Activated CD4-positive, alpha-beta T cell treated with anti-CD3 and anti-CD28 coated beads, Interleukin-2, amount 50 U/mL, for 16 hours (primary cell): ENCODE measurements around the gene MAML2.

ENCODE experiments used
- DNase-seq: peaks from one replicate; pipeline ENCODE4 v3.0.0-alpha.2; 2020

MAML2 gene

DNA sequence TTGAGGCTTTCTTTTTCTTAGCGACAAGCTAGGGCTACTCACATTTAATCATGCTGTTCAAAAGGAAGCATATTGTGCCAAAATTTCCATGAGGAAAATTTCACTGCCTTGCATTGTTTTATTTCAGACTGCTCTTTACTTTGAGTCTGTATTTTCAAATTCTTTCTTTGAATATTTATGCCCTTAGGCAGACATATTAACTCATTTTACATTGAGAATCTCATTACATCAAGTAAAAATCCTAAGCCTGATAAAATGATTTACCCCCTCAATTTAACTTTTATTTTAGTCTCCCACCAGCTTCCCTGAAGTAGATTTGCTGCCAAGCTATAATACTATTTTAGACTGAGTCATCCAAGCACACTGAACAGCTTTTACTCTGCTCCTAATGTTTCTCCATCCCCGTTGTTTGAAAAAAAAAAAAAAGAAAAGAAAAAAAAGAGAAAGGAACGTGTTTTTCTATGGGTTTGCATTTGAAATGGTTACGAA, 229.8 kb downstream of the MAML2 start:
- DNase-seq = no peak

DNA sequence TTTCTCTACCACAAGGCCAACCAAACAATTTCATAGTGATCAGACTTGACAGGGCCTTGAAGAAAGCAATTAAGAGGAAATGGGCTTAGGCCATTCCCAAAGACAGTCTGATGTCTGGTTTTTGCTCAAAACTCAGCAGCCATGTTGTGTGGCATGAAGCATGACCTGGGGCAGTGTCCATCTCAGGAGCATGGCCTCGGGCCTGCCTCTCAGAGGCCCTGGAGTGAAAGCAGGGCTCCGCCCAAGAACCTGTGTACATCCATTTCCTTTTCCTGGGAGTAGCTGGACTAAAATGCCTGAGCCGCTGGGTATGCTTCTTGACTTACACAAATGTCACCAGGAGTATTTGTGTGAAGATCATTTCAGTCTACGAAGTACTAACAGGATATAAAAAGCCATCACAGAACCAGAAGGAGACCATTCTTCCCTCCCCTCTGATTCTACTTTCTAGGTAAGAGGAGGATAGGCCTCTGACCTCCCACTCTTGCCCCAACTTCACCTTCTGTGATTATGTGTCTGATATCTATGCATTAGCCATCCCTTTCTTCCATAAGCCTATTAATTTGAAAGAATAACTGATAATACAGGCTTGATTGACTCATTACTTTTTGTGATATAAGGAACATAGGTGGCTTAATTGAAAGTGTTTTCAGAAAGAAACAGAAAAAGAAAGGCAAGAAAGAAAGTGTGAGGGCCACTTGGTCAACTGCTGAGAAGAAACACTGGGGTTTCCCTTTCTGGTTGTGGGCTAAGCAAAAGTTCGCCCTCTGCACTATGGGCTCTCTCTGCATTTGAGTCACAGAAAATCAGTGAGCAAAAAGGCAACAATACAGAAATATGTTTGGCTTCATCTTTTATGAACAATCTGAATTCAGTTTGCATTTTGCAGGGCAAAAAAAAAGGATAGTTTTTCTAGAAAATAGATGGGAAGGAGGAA, 230.5 kb downstream of the MAML2 start:
- peak; percentile 70 for DNase-seq

DNA sequence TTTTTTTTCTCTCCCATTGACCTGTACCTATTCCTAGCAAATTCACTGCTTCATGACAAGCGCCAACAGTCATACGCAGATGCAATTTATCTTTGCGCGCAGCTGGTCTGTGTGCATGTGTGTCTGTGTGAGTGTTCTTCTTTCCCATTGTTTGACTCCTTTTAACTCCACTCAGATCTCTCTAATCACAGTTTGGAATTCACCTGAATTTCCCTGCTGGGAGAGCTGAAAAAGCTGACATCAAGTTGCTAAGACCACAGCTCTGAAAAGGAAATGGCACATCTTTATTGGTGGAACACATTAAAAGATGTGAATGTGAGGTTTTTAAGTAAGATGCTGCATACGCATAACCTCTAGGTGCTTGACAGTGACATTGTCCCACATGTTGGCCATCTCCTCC, 231.7 kb downstream of the MAML2 start:
- DNase-seq = no peak

DNA sequence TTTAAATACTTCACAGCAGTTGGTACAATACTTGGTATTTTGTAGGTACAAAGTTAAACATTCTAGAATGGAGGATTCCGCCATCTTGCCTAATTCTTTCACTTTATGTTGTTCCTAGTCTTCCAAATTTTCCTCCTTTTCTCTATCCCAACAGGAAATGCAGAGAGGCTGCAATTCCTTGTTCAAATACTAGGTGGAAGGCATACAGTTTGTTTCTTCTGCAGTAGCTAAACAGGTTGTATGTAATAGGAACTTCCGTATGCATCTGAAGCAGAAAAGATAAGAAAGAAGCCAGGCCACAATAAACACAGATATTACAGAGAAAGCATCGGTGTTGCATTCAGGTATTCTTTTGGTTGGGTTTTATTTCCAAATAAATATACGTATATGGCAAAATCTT, 232.7 kb downstream of the MAML2 start:
- DNase-seq = no peak

DNA sequence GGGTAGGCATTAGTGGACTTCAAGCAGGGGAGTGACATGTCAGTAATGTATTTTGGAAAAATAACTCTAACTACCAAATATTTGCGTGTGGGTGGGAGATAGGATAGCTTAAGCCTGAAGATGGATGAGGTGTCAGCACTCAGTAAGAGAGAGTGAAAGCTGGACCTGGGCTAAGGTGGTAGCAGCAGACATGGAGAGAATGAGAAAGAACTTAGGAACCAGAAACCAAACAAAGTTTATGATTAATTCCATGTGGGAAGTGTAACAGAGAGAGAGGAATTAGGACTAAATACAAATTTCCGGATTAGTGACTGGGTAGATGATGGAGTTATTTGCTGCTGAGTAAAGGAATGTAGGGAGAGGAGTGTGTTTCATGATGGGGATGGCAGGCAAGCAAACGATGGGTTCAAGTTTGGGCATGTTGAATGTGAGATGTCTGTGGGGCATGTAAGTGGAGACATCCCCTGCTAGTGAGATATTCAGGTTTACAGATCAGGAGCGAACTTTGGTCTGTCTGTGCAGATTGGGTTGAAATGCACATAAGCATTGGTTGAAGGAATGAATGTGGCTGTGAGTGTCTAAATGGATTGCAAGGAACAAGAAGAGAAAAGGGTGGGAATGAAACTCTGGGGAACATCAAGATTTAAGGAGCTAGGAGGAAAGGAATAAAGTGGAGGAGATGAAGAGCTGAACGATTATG, 233.5 kb downstream of the MAML2 start:
- DNase-seq = no peak

DNA sequence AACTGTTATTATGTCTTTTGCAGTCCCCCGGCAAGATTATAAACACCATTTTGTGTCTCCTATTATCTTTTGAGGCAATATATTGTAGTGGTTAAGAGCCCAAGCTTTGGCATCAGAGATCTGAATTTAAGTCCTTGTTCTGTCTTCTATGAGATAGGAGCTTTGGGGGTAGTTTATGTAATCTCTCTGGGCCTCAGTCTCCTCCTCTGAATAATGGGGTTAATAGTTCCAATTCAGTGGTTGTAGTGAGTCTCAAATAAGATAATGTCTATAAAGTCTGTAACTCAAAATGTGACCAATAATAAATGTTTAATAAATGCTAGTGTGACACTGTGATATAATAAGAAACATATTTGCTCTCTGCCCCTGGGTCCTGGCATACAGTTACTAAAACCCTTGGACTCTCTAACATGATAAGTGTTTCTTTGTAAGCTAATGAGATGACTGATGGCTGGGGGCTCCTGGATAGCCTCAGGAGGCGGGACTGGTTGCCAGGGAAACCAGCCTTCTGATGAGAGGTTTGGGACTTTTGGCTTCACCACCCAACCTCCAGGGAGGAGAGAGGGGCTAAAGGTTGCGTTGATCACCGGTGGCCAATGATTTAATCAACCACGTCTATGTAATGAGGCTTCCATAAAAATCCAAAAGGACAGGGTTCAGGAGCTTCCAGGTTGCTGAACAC, 235.7 kb downstream of the MAML2 start:
- DNase-seq = no peak

DNA sequence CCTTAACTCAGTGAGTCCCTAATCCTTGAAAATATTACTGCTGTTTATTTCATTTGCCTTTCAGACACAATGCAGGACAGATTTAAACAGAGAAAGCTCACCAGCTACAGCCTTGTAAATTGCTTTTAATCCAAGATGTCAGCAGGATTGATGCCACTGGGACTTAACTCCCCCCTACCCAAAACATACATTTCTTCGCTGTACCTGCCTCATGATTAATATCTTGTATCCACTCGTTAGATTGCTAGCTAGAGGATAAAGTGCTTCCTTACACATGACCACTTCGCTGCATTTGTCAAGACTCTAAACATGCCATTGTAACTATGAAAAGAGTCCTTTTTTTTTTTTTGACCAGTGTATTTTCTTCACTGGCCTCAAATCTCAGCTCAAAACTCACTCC, 236.3 kb downstream of the MAML2 start:
- DNase-seq = no peak

DNA sequence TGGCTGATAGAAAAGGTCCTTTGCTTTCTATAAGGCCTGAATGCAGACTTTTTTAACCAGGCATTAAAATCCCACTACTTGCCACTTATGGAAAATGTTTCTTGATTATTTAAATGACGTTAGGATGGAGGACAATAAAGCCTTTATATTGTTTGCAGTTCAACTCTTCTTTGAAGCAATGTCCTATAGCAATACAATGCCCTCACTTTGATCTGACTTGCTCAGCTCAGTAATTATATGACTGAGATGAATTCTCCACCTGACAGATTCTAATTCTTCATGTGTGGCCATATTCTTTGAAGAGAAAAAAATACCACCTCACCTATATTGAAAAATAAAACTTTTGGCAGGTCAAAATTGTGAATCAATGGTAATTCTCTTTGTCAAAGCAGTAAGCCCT, 237.1 kb downstream of the MAML2 start:
- DNase-seq = no peak

DNA sequence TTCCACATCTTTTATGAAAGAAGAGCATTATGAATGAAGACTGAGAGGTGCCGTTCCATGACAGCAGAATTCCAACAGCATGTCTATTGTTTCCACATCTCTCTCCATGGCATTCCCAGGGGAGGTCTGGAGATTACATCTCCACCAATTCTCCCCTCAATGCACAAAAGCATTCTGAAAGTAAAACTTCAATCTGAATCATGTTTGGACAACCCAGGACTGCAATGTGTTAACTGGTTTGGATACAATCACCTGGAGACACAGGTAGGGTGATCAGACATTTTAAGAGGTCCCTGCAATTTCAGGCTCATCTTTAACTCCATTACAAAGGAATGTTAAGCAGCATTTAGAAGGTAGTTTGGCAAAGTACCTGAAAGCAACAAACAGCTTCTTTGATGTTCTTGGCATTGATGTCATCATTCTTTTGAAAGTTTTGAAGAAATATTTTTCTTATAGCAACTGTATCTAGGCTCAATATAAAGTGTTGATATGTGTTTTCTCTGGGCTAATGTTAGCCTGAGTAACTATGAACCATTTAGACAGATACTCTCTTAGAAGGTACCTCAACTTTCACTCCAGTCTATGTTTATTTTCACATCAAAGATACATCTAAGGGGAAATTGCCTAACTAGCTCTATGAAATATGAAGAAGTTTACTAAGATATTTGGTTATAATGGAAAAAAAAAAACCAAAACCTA, 237.6 kb downstream of the MAML2 start:
- no peak for DNase-seq

DNA sequence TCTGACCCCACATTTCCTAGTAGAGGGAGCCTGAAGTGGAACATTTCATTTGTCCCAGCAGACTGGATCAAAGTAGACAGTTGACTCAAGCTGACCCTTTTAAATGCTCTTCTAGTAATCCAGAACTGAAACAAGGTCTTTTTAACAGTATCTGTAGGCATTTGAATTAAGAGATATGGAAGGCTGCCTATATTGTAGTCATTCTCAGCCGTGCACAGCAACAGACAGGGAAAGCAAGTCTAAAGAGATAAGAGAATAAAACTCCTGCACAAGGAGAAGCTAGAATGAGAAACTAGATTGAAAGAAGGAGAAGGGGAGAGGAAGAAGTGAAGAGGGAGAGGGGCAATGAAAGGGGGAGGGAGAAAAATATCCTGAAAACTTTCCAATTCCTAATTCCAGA, 238.5 kb downstream of the MAML2 start:
- no peak for DNase-seq

DNA sequence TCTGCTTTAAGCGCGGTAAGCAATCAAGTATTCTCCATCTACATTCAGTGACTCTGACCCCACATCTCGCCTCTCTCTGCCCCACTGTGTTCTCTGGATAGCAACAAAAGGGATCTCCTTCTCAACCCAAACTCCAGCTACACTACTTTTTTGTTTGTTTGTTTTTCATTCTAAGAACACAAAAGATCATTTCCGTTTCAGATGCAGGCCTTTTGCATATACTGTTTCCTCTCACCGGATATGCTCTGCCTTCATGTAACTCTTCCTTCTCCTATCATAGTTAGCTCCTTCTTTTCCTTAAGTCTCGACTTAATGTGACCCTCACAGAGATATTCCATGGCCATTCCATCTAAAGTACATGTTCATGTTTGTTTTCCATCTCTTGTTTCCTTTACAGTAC, 239.3 kb downstream of the MAML2 start:
- no peak for DNase-seq

DNA sequence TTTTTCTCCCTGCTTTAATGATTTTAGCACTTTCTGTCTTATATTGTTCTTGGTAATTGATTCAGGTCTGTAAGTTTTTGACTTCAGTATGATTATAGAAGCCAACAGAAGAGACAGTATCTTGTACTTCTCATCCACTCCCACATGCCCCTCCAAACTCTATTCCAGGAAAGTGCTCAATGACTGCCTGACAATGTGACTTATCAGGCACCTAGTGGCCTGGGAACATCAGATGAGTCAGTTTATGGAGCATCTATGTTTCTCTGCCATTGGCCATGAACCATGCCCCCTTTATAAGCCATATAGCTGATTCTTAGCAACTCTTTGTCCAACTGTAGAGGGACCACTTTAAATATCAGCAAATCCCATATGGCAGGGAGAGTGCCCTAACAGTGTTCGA, 239.9 kb downstream of the MAML2 start:
- no peak for DNase-seq

DNA sequence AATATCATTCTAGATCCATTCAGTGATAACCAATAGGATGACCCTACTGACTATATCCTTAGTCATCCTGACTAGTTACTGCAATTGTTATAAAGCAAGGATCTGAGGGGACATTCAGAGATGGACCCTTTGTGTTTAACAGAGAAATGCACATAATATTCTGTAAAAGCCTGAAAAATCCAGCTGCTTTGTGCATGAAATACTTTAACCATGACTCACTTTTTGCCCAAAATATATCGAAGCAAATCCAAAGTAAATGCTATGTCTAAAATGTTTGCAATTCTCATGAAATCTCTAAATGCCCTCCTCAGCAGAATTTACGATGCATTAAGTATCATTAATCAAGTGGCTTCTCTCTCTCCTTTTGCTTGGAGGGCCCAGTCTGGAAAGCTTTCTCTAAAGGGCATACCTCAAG, 240.3 kb downstream of the MAML2 start:
- no peak for DNase-seq

DNA sequence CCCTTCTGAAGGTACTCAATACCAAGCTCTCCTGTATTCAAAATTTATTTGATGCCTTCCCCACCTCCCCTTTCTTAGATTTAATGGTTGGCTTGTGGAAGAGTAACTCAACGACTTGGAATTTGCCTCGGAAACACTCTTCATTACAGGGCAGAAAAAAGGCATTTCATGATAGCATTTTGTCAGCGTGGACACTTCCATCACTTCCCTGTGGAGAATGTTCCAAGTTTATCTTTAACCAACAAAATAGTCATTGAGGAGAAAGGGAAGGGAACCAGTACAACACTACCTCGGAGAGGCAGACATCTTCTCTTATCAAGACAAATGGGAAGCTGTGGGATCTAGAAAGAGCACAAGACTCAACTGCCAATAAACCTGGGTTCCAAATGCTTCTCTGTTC, 241.8 kb downstream of the MAML2 start:
- no peak for DNase-seq

DNA sequence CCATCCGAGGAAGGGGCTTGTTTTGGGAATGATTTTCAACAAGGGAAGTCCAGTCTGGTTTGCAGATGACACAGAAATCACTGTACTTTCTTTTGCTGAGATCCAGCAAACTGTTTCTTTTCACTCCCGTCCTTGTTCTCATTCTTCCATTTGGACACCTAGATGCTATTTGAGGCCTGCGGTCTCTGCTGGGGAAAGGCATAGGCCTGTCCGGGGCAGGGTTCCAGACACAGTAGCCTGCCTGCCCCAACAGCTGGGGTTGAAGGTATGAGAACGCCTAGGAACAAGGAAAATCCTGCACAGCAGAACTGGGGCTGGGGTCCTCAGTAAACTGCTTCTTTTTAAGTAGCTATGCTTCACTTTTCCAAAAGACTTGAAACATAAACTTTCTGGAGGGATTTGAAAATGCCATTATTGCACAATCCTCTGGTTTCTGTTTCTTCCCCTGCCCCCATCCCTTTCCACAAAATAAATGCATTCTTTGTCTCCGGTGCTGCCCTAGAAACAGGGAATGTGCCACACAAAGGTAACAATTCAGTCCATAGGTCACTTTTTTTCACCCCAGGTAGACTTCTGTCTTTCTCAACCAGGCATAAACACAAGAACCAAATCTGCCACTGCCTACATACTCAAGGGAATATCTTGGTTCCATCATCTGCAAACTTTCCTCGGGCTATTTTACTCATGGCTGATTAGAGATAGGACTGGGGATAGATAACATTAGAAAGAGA, 244.3 kb downstream of the MAML2 start:
- no peak for DNase-seq

DNA sequence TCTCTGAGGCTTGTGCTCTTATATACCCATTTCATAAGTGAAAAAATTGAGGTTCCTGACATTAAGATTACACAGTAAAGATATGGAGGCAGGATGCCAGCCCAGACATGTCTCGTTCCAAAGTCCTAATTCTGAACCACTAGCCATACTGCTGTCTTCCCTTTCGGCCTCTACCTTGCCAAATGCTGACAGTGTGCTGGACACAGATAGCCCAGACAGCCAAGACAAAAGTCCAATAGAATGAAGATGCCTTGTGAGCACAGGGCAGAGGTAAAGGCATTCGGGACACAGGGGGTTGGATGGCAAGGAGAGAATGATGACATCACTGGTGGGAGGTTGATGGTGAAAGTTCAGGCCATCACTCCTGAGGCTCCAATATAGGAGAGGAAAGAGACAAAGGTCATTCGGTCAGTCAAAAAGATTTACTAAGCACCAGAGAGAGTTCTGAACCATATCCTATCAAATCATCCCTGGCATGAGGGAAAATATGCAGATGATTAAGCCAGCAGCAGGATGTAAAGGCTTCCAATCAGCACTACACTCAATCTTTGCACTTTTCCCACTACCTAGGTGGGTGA, 245.1 kb downstream of the MAML2 start:
- no peak for DNase-seq

DNA sequence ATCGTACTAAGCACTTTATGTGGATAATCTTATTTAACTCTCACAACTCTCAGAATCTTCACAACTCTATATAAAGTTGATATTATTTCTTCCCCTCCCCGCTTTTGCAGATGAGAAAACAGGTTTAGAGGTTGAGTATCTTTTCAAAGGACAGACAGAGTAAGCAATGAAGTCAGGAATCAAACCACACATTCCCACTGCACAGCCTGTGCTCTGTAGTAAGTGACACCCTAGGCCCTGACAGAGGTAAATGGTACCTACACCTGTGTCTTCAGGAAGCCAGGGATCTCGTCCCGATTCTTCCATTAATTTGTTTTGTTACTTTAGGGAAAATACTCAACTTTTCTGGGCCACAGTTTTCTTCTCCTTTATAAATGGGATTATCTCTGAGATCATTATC, 246.6 kb downstream of the MAML2 start:
- no peak for DNase-seq

DNA sequence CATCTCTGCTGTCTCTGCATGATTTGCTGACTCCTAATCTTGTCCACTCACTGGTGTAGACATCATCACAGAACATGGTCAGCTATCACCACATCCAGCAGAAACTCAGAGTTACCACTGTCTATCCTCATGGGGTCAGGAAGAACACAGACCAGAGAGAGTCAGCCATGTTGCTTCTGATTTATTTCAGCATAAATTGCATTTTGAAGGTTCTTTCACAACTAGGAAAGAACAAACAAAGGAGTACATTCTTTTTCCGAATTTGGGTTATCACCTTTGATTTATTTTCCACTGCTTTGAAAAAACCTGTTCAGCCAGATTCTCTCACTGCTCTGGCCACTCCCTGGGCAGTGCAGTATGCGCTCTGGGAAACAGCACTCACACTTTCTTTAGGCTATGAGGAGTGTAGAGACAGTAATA, 247.1 kb downstream of the MAML2 start:
- DNase-seq = no peak

DNA sequence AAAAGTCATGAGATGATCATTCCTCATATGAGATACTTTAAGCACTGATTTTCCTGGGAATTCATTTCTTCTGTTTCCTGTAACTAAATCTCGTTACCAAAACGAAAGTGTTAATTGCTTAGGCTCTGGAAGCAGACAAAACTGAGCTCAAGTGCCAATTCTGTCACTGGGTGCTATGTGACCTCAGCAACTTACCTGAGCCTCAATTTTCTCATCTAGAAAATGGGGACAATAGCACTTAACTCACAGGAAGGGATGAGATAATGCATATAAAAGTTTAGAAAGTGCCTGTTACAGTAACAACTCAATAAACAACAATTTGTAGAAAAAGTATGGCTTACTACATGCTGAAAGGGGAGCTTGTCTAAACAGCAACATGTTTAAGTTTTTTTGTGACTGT, 248.8 kb downstream of the MAML2 start:
- DNase-seq = no peak

DNA sequence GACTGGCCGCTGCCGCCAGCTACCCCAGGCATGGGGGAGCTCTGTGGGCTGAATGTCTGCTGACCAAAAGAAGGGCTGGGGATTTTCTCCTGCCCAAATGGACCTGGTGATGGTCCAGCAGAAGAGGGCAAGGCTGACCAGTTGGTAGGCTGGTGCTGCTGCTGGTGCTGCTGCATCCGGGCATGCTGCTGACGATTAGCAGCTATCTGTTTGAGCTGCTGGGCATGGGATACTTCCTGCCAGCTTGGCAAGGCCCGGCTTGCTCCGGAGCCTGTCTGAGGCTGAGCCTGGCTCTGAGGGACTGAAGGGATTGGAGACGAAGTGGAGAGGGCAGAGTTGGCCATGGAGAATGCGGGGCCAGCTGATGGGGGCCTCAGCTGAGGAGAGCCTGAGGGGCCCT, 250.5 kb downstream of the MAML2 start:
- DNase-seq = no peak

DNA sequence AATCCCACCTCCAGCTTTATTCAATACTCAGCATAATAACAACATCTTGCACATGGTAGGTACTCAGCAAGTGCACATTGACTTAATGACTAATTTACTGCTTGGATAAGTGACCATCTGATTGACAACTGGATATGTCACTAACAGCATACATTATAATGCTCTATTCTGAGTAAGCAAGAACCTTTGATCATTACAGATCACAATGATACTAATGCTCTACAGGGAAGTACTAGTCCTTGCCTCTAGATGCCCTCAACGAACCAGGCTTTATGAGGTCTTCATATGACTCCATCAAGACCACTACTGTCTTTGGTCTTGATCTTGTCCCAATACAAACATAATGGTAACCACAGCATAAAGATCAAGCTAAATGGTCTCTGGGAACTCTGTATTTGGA, 251.5 kb downstream of the MAML2 start:
- DNase-seq = peak; percentile 31

DNA sequence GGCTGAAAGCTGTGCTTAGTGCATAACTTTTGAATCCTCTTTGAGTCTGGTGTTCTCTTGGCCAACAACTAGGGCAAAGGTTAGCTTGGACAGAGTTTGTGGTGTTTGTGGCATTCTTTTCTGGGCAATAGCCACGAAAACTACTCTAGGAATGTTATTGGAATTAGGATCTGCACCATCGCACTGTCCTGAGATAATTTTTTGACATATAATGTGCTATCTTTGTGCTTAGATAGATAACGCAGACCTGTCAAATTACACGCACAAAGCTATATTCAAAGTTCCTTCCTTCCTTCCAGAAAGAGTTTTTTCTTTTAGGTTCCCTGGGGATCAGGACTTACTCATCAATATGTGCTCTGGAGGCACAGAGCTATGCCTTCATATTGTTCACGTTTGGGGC, 252.3 kb downstream of the MAML2 start:
- no peak for DNase-seq
